Measurements from ENCODE around the gene OR2D2.
"Not testable (repeated sequence)": the region's sequence is repeated elsewhere in the genome, so short reads cannot be mapped to it uniquely, and the experiment has no call there.

- not testable (repeated sequence) for TF ChIP-seq ZFP3 (CRISPR knock-in tag; IDR thresholded peaks at IDR 0.05); ISL1 (CRISPR knock-in tag; IDR thresholded peaks at IDR 0.05); ZFP30 (CRISPR knock-in tag; IDR thresholded peaks at IDR 0.05); RARB (CRISPR knock-in tag; IDR thresholded peaks at IDR 0.05); ARNTL (CRISPR knock-in tag; IDR thresholded peaks at IDR 0.05; ENCODE audit: borderline replicate concordance, low read depth); GLIS3 (CRISPR knock-in tag; IDR thresholded peaks at IDR 0.05)
Measured at GRCh38 chr11:6854801-6855200, 37.5 kb downstream of the OR2D2 start.
